RPMI8226 (cell line): ENCODE results near the gene ZSCAN1.

ENCODE experiments used
- DNase-seq: peaks from one replicate; pipeline ENCODE4 v3.0.0-alpha.2; 2015

Gene ZSCAN1

GRCh38 chr19:58084596-58085347 is 50.9 kb downstream of the ZSCAN1 start:
- DNase-seq: no peak

- no peak for DNase-seq
Measured at GRCh38 chr19:58085348-58085875, 51.6 kb downstream of the ZSCAN1 start.

GRCh38 chr19:58086825-58087710 is 53.2 kb downstream of the ZSCAN1 start:
- no peak for DNase-seq

- no peak for DNase-seq
Measured at GRCh38 chr19:58088521-58089052, 54.8 kb downstream of the ZSCAN1 start.

- no peak for DNase-seq
Measured at GRCh38 chr19:58089846-58090245, 56.0 kb downstream of the ZSCAN1 start.

GRCh38 chr19:58091251-58091995 is 57.6 kb downstream of the ZSCAN1 start:
- DNase-seq: no peak

GRCh38 chr19:58093071-58093470 is 59.2 kb downstream of the ZSCAN1 start:
- DNase-seq: no peak

GRCh38 chr19:58095328-58095727 is 61.5 kb downstream of the ZSCAN1 start:
- DNase-seq: no peak

- DNase-seq: no peak
Measured at GRCh38 chr19:58096884-58097283, 63.1 kb downstream of the ZSCAN1 start.

- DNase-seq: no peak
Measured at GRCh38 chr19:58097349-58097748, 63.5 kb downstream of the ZSCAN1 start.

- DNase-seq: peak; percentile 90
Measured at GRCh38 chr19:58097781-58098681, 64.2 kb downstream of the ZSCAN1 start, which contains the start of gene ZSCAN18. Gene ZSCAN18 (minus strand): TSS chr19:58098231. CDS start chr19:58090267, 7,964 bp downstream.

GRCh38 chr19:58098682-58098998 is 64.8 kb downstream of the ZSCAN1 start:
- DNase-seq: no peak
